HG03439 (cell line): ENCODE results near the gene CUTA.

ENCODE experiments used
- ATAC-seq: cut with Tn5 transposase; IDR thresholded peaks from one replicate; pipeline ENCODE4 v1.9.1; 2021; ENCODE audit warnings: mild to moderate bottlenecking, moderate library complexity; ENCODE audit not compliant: unreplicated experiment

CUTA gene, protein sequence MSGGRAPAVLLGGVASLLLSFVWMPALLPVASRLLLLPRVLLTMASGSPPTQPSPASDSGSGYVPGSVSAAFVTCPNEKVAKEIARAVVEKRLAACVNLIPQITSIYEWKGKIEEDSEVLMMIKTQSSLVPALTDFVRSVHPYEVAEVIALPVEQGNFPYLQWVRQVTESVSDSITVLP

GRCh38 chr6:33417903-33418689, at the start of gene CUTA:
CUTA (minus strand) TSS chr6:33418107; CDS start chr6:33418000, 107 bp downstream.
- ATAC-seq = peak; percentile 85

DNA sequence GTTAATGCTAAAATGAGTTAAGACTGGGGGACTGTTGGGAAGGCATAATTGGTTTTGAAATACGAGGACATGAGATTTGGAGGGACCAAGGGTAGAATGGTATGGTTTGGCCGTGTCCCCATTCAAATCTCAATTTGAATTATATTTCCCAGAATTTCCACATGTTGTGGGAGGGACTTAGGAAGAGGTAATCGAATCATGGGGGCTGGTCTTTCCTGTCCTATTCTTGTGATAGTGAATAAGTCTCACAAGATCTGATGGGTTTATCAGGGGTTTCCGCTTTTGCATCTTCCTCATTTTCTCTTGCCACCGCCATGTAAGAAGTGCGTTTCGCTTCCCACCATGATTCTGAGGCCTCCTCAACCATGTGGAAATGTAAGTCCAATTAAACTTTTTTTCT, 49.2 kb upstream of the CUTA start:
- no peak for ATAC-seq

- no peak for ATAC-seq
Measured at GRCh38 chr6:33466075-33466735, 48.3 kb upstream of the CUTA start.

DNA sequence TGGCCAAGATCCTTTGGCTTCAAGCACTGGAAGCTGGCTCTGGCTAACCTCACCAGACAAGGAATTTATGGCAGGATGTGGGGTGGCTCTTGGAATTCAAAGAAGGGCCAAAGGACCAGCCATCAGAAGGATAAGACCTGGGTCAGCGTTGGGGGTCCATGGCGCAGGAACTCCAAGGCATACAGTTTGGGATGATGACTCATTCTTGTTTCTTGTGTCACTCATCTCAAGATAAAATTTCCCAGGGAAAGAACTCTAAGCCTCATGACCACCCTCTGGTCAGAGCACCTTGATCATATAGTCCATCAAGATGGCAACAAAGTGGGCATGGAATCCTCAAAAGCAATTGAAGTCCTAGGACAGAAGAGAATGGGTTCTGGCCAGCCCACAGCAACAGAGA, 41.3 kb upstream of the CUTA start:
- ATAC-seq = no peak

GRCh38 chr6:33458676-33459075, 40.8 kb upstream of the CUTA start:
- no peak for ATAC-seq

- ATAC-seq = no peak
Measured at GRCh38 chr6:33456156-33456555, 38.2 kb upstream of the CUTA start.

GRCh38 chr6:33455051-33455450, 37.1 kb upstream of the CUTA start:
- ATAC-seq = no peak

- peak; percentile 98 for ATAC-seq
Measured at GRCh38 chr6:33454009-33454946, 36.4 kb upstream of the CUTA start, which contains the start of gene ZBTB9. ZBTB9 (plus strand) TSS chr6:33454576; CDS start chr6:33455101, 525 bp downstream.

DNA sequence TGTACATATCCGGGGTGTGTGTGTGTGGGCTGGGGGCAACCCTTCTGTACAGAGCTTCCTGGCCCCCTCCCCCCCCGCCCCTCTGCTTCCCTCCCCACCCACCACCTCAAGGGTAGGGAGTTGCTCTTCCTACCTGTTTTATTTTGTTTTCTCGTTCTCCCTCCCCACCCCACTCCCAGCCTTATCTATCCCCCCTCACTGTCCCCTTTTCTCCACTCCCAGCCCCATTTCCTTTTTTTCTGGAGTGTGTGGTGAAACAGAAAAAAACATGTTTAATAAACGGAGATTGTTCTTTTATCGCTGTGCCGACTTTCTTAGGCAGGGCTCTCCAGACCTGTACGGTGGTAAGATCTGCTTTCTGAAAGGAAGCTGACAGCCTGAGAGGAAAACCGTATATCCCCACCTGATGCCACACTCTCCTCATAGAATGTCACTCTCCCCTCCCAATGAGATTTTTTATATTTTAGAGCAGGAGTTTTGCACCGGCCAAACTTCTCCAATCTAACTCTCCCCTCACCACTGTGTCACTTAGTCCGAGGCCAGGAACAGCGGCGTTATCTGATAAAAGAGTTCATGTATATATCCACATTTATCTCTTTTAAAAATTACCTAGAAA, 35.6 kb upstream of the CUTA start:
- no peak for ATAC-seq

- ATAC-seq = no peak
Measured at GRCh38 chr6:33452496-33452895, 34.6 kb upstream of the CUTA start.

DNA sequence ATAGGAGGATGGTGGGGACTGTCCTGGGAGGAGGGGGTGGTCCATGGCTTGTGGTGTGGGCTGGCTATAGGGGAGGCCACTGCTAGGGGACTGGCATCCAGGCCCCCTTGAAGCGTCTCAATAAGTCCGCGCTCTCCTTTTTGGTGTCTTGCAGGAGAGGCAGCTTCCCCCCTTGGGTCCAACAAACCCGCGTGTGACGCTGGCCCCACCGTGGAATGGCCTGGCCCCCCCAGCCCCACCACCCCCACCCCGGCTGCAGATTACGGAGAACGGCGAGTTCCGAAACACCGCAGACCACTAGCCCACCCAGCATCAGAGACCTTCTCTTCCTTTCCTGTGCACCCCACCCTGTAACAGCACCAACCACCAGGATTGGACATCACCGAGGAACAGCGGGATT, 33.7 kb upstream of the CUTA start:
- no peak for ATAC-seq

GRCh38 chr6:33450434-33450833, 32.5 kb upstream of the CUTA start:
- ATAC-seq = no peak

GRCh38 chr6:33446356-33446755, 28.4 kb upstream of the CUTA start:
- ATAC-seq = no peak

DNA sequence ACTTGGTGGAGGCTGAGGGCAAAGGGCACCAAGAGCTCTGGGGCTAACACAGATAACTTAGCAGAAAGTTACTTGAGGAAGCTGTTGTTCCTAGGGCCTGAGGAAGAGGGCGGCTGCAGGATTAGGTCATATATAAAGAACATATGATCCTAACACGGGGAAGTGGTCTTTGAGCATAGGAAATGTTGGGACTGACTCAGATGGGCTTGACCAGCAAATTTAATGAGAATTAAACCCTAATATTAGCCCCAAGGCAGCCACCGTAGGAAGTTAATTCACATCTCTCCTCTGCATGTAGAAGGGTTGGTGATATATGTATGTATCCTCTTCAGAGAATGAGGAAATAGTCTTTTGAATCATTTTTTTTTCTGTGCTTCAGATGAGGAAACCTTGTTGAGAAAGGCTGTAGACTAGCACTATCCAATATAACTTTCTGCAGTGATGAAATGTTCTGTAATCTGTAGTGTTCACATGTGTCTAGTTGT, 27.3 kb upstream of the CUTA start:
- no peak for ATAC-seq

GRCh38 chr6:33443619-33444504, 26.0 kb upstream of the CUTA start:
- ATAC-seq = no peak

DNA sequence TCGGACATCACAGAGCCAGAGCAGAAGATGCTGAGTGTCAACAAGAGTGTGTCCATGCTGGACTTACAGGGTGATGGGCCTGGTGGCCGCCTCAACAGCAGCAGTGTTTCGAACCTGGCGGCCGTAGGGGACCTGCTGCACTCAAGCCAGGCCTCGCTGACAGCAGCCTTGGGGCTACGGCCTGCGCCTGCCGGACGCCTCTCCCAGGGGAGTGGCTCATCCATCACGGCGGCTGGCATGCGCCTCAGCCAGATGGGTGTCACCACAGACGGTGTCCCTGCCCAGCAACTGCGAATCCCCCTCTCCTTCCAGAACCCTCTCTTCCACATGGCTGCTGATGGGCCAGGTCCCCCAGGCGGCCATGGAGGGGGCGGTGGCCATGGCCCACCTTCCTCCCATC, 25.1 kb upstream of the CUTA start:
- ATAC-seq = no peak

DNA sequence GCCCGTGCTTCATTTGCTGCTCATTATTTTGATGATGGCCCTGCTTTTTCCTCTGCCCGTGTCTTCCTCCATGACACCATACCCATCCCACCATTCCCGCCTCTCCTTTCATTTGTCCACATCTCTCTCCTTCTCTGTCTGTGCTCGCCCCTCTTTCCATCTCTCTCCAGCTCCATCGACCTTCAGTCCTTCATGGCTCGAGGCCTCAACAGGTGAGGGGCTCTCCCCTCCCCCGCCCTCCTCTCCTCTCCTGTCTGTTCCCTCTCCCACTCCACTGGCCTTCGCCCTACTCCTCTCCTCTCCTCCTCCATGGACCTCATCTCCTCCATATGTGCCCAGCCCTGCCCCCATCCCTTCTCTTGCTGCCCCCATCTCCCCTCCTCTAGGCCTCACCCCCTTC, 24.4 kb upstream of the CUTA start:
- ATAC-seq = no peak

DNA sequence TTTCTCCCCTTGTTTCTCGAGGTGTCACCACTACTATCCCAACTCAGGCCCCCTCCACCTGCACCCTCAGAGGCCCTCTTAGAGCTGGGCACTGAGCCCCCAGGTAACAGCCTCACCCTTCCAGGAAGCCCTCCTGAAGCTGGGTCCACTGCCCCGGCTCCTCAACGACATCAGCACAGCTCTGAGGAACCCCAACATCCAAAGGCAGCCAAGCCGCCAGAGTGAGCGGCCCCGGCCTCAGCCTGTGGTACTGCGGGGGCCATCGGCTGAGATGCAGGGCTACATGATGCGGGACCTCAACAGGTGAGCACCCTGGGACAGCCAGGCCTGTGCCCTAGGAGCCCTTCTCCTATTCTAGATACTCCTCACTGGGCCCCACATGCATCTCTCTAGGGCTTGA, 23.6 kb upstream of the CUTA start:
- no peak for ATAC-seq

GRCh38 chr6:33440649-33441309, 22.9 kb upstream of the CUTA start:
- ATAC-seq = no peak
